Fibroblast of mammary gland (primary cell): ENCODE results near the gene SPSB2.
A peak's percentile ranks its signal among the peaks of the same experiment; 100 is the strongest.

Experiments
- DNase-seq: peaks from one replicate; pipeline ENCODE4 v3.0.0-alpha.2; 2010; ENCODE audit warnings: low read depth
- H3K4me3 ChIP-seq: 2 replicates; pipeline ENCODE4 v1.5.1; 2011; ENCODE audit warnings: low read depth, mild to moderate bottlenecking, low read length, moderate library complexity; ENCODE audit not compliant: control insufficient read depth
- CTCF ChIP-seq: conservative IDR thresholded peaks from 2 replicates; pipeline ENCODE4 v1.5.1; 2011; ENCODE audit warnings: low read depth, low read length, inconsistent platforms; ENCODE audit not compliant: control insufficient read depth, insufficient read depth

Gene SPSB2

GRCh38 chr12:6833189-6833890, 39.8 kb downstream of the SPSB2 start:
- no peak overlapping the region for H3K4me3 ChIP-seq
- no peak for DNase-seq
- TF ChIP-seq CTCF: no peak

GRCh38 chr12:6832125-6832524, 41.0 kb downstream of the SPSB2 start:
- no peak for TF ChIP-seq CTCF
- H3K4me3 ChIP-seq: no peak overlapping the region
- no peak for DNase-seq

GRCh38 chr12:6831450-6831995, 41.6 kb downstream of the SPSB2 start:
- DNase-seq: no peak
- no peak overlapping the region for H3K4me3 ChIP-seq
- TF ChIP-seq CTCF: no peak

- DNase-seq: no peak
- TF ChIP-seq CTCF: no peak
- no peak overlapping the region for H3K4me3 ChIP-seq
Observed at GRCh38 chr12:6830999-6831398, 42.1 kb downstream of the SPSB2 start.

- peak overlapping the region; percentile 90 for H3K4me3 ChIP-seq
- TF ChIP-seq CTCF: no peak
- DNase-seq: no peak
Observed at GRCh38 chr12:6830286-6830890, 42.7 kb downstream of the SPSB2 start.

- peak overlapping the region; percentile 90 for H3K4me3 ChIP-seq
- peak; percentile 21 for DNase-seq
- peak; percentile 12 for TF ChIP-seq CTCF
Observed at GRCh38 chr12:6829536-6830220, 43.4 kb downstream of the SPSB2 start.
